Panc1 (cell line): ENCODE data around the gene SLC10A7. TPM values are rescaled to one million over a fixed set of nuclear protein-coding genes. Genes with fewer than 3 reads are reported as not detected.
A peak's percentile ranks its signal among the peaks of the same experiment; 100 is the strongest.

Source experiments
- ATAC-seq: fragments of 200-7000 bp; cut with Tn5 transposase; 2 replicates; pipeline ENCODE4 v1.9.1; 2020; ENCODE audit warnings: mild to moderate bottlenecking, moderate library complexity
- BruUV-seq: library from RNA; stranded (reverse); fragments of 400-500 nt; replicated peaks from 2 replicates; lab custom pipeline; 2021; lab: Mats Ljungman, UMichigan
- CTCF ChIA-PET: fragments of 300-600 bp; sonication (Branson Sonifier 250); formaldehyde crosslinking; loops from one replicate; lab custom pipeline; 2022; ENCODE audit warnings: antibody characterized with exemption; lab: Charles Lee
- POLR2A ChIA-PET: fragments of 300-600 bp; sonication (Branson Sonifier 250); formaldehyde crosslinking; loops from one replicate; lab custom pipeline; 2022; ENCODE audit warnings: antibody characterized with exemption; lab: Charles Lee
- DNase-seq: peaks from one replicate; pipeline ENCODE4 v3.0.0-alpha.2; 2010; ENCODE audit warnings: low read depth, low spot score
- H3K27ac ChIP-seq: 2 replicates; pipeline ENCODE4 v1.5.1; 2011; ENCODE audit warnings: mild to moderate bottlenecking, low read length, inconsistent platforms
- H3K27me3 ChIP-seq: fragments of 200-500 bp; sonication (Bioruptor generic); 2 replicates; pipeline ENCODE4 v1.6.0; 2014; ENCODE audit warnings: low read length, inconsistent platforms; ENCODE audit not compliant: control insufficient read depth, insufficient read depth
- H3K36me3 ChIP-seq: fragments of 200-500 bp; sonication (Bioruptor generic); 2 replicates; pipeline ENCODE4 v1.5.1; 2014; ENCODE audit warnings: inconsistent platforms, mild to moderate bottlenecking, low read length, moderate library complexity; ENCODE audit not compliant: control insufficient read depth, insufficient read depth
- H3K4me1 ChIP-seq: 2 replicates; pipeline ENCODE4 v1.5.1; 2011; ENCODE audit warnings: inconsistent platforms, mild to moderate bottlenecking, low read length, moderate library complexity; ENCODE audit not compliant: control insufficient read depth, insufficient read depth
- H3K4me3 ChIP-seq, 2 experiments: 2 replicates each; pipeline ENCODE4 v1.5.1; 2011 to 2012; ENCODE audit warnings: low read depth in 2 of 2, low read length in 2 of 2, mild to moderate bottlenecking in 2 of 2, inconsistent platforms in 1 of 2, moderate library complexity in 1 of 2
- H3K9me3 ChIP-seq: fragments of 200-500 bp; sonication (Bioruptor generic); 2 replicates; pipeline ENCODE4 v1.5.1; 2014; ENCODE audit warnings: low read depth, mild to moderate bottlenecking, inconsistent platforms, low read length, moderate library complexity; ENCODE audit not compliant: control insufficient read depth, insufficient read depth
- POLR2AphosphoS5 ChIP-seq: IDR thresholded peaks from 2 replicates; pipeline ENCODE4 v1.6.1; 2012; ENCODE audit warnings: mild to moderate bottlenecking, low read depth, low read length, moderate library complexity
- SIN3A ChIP-seq: IDR thresholded peaks from 2 replicates; pipeline ENCODE4 v1.6.1; 2012; ENCODE audit warnings: low read depth, mild to moderate bottlenecking, low read length, moderate library complexity, borderline replicate concordance; ENCODE audit not compliant: insufficient read depth
- TCF7L2 ChIP-seq: IDR thresholded peaks from 2 replicates; pipeline ENCODE4 v1.6.1; 2011; ENCODE audit warnings: mild to moderate bottlenecking, low read depth, low read length, inconsistent platforms
- in situ Hi-C: cut with HindIII; loops from 2 replicates; pipeline ENCODE4 v1.10.0; 2016; ENCODE audit warnings: low sequenced_read_pairs, low pct_unique_long_range_greater_than_20kb
- intact Hi-C: fragments of 100-400 bp; cut with micrococcal nuclease; formaldehyde crosslinking; loops from one replicate; pipeline ENCODE4 v1.10.0; 2022; ENCODE audit not compliant: unreplicated experiment
- total RNA-seq: library from RNA; stranded (reverse); gene quantifications from one replicate; pipeline ENCODE4 v1.2.1, GENCODE V29; 2021; ENCODE audit not compliant: unreplicated experiment
- TF ChIP-seq, protein P1 (sequence below), 2 experiments: IDR thresholded peaks; 2 replicates each; pipeline ENCODE4 v1.6.1; 2011 to 2012; ENCODE audit warnings: low read depth in 2 of 2, control low read depth in 1 of 2, low read length in 1 of 2, mild to moderate bottlenecking in 1 of 2, moderate library complexity in 1 of 2; ENCODE audit not compliant: insufficient read depth in 1 of 2
- TF ChIP-seq, protein P2 (sequence below): fragments of 450-650 bp; IDR thresholded peaks from 2 replicates; pipeline ENCODE4 v1.5.1; 2017; ENCODE audit warnings: mild to moderate bottlenecking

The SLC10A7 gene
- total RNA-seq, 1 experiment from 2014 or later, result 1.5 TPM

DNA sequence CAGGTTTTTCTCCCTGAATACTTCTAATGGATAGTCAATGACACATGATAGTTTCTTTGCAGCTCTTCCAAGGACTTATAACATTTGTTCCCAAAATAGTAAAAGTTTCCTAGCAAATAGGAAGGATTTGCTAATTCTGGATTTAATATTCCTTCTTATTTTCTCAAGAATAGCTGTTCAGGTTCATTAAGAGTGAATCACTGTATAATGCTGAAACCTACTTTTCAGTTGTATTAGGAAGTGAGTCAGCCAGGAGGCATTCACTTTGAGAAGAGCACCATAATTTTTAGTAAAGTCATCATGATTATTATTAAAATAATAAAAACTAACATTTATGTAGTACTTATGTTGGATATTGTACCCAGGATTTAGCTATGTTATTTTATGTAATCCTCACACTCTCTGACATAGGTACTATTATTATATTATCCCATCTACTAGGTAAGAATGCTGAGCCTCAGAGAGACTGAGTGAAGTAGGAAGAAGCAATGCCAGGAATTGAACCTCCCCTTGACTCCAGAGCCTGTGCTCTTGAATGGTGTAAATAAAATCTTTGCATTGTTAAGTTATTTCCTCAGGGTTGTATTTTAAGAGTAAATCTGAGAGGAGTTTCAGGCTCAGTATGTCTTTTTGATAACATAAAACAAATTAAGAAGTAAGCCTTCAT is 192.6 kb downstream of the SLC10A7 start:
- no TSS peak for BruUV-seq
- Histone ChIP-seq H3K9me3 (no peaks in the 10 kb centered on the region), H3K36me3 (no peaks in the 10 kb centered on the region), H3K4me1 (no peaks in the 10 kb centered on the region), H3K4me3 (no peak overlapping the region), H3K27me3 (no peaks in the 10 kb centered on the region), H3K27ac (no peak overlapping the region)
- TF ChIP-seq SIN3A (no peak), POLR2AphosphoS5 (no peak), TCF7L2 (no peak)
- TF ChIP-seq, protein P1, sequence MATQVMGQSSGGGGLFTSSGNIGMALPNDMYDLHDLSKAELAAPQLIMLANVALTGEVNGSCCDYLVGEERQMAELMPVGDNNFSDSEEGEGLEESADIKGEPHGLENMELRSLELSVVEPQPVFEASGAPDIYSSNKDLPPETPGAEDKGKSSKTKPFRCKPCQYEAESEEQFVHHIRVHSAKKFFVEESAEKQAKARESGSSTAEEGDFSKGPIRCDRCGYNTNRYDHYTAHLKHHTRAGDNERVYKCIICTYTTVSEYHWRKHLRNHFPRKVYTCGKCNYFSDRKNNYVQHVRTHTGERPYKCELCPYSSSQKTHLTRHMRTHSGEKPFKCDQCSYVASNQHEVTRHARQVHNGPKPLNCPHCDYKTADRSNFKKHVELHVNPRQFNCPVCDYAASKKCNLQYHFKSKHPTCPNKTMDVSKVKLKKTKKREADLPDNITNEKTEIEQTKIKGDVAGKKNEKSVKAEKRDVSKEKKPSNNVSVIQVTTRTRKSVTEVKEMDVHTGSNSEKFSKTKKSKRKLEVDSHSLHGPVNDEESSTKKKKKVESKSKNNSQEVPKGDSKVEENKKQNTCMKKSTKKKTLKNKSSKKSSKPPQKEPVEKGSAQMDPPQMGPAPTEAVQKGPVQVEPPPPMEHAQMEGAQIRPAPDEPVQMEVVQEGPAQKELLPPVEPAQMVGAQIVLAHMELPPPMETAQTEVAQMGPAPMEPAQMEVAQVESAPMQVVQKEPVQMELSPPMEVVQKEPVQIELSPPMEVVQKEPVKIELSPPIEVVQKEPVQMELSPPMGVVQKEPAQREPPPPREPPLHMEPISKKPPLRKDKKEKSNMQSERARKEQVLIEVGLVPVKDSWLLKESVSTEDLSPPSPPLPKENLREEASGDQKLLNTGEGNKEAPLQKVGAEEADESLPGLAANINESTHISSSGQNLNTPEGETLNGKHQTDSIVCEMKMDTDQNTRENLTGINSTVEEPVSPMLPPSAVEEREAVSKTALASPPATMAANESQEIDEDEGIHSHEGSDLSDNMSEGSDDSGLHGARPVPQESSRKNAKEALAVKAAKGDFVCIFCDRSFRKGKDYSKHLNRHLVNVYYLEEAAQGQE (IDR thresholded peaks at IDR 0.05; ENCODE audit: insufficient read depth in 1 of 2, low read depth in 2 of 2, low read length in 1 of 2), result no peak
- TF ChIP-seq, protein P2, sequence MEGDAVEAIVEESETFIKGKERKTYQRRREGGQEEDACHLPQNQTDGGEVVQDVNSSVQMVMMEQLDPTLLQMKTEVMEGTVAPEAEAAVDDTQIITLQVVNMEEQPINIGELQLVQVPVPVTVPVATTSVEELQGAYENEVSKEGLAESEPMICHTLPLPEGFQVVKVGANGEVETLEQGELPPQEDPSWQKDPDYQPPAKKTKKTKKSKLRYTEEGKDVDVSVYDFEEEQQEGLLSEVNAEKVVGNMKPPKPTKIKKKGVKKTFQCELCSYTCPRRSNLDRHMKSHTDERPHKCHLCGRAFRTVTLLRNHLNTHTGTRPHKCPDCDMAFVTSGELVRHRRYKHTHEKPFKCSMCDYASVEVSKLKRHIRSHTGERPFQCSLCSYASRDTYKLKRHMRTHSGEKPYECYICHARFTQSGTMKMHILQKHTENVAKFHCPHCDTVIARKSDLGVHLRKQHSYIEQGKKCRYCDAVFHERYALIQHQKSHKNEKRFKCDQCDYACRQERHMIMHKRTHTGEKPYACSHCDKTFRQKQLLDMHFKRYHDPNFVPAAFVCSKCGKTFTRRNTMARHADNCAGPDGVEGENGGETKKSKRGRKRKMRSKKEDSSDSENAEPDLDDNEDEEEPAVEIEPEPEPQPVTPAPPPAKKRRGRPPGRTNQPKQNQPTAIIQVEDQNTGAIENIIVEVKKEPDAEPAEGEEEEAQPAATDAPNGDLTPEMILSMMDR, result no peak
- POLR2A ChIA-PET, result no interaction called here
- in situ Hi-C loops, result no loop called here
- DNase-seq (peak; percentile 27), ATAC-seq (no peak)
- intact Hi-C loops, result no loop called here
- CTCF ChIA-PET, result no interaction called here

DNA sequence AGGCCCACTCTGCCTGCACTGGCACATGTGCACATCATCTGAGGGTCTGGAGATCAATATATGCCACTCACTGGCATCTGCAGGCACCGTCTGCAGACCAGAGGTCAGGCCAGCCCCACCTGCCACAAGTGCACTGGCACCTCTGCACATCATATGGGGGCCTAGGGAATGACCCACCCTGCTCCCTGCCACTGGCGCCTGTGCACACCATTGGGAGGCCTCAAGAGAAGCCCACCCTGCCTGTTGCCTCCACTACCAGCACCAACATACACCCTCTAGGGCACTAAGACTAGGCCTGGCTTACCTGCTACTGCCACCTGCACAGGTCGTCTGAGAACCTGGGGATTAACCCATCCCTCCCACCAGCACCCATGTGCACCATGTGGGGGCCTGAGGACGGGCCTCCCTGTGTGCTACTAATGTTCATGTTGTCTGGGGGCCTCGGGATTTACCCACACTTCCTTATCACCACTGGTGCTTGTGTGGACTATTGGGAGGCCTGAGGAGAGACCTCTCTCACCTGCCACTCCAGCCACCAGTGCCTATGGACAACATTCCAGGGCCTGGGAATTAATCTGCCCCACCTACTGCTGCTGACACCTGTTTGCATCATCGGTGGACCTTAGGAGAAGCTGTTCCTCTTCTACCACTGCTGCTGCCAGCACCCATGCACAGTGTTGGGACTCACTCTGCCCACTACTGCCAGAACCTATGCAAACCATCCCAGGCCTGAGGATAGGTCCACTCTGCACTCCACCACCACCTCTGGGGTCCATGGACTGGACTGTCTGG is 193.7 kb downstream of the SLC10A7 start:
- Histone ChIP-seq H3K9me3 (no peaks in the 10 kb centered on the region), H3K4me3 (no peak overlapping the region), H3K36me3 (no peaks in the 10 kb centered on the region), H3K27ac (no peak overlapping the region), H3K27me3 (no peaks in the 10 kb centered on the region), H3K4me1 (no peaks in the 10 kb centered on the region)
- no peak for DNase-seq
- ChIA-PET POLR2A (no interaction called here), CTCF (no interaction called here)
- ATAC-seq, result no peak
- no peak for TF ChIP-seq POLR2AphosphoS5
- TF ChIP-seq, protein P2, result no peak
- TF ChIP-seq TCF7L2, result no peak
- TF ChIP-seq SIN3A, result no peak
- TF ChIP-seq, protein P1 (IDR thresholded peaks at IDR 0.05; ENCODE audit: insufficient read depth in 1 of 2, low read depth in 2 of 2, low read length in 1 of 2), result no peak
- intact Hi-C loops (no loop called here), in situ Hi-C loops (no loop called here)
- BruUV-seq, result no TSS peak
